ENCODE measurements around the gene NPLOC4. TPM values are rescaled to one million over a fixed set of nuclear protein-coding genes. Genes with fewer than 3 reads are reported as not detected.

The NPLOC4 gene
- total and polyA plus RNA-seq, 9 donors = 24.4 to 84.8 (median 56.3) TPM

- WGBS, 3 donors = 82 to 87% (median 84%) methylated on average over 12 of the region's 12 CpGs
- intact Hi-C loops (cut with DNase I) = no loop called here
- no peaks in the 10 kb centered on the region for H3K36me3 ChIP-seq
- H3K4me3 ChIP-seq = no peak overlapping the region
- no peak overlapping the region for H3K27ac ChIP-seq
- no peaks in the 10 kb centered on the region for H3K9me3 ChIP-seq
- TF ChIP-seq CTCF (IDR thresholded peaks at IDR 0.05) (no peak), POLR2A (IDR thresholded peaks at IDR 0.05) (no peak), EP300 (IDR thresholded peaks at IDR 0.05) (no peak)
- no peaks in the 10 kb centered on the region for H3K27me3 ChIP-seq
- DNase-seq = no peak
- H3K4me1 ChIP-seq (ENCODE audit: insufficient read depth) = peaks cover 3% of the 10 kb centered on the region
Measured at GRCh38 chr17:81558115-81558468, 78.8 kb downstream of the NPLOC4 start.

GRCh38 chr17:81557276-81558114 is 79.4 kb downstream of the NPLOC4 start:
- Histone ChIP-seq H3K27me3 (no peaks in the 10 kb centered on the region), H3K9me3 (no peaks in the 10 kb centered on the region), H3K27ac (no peak overlapping the region), H3K4me3 (no peak overlapping the region), H3K36me3 (no peaks in the 10 kb centered on the region), H3K4me1 (ENCODE audit: insufficient read depth) (peaks cover 3% of the 10 kb centered on the region)
- no peak for DNase-seq
- TF ChIP-seq POLR2A (IDR thresholded peaks at IDR 0.05) (no peak), CTCF (IDR thresholded peaks at IDR 0.05) (no peak), EP300 (IDR thresholded peaks at IDR 0.05) (no peak)
- WGBS, 3 donors = 77 to 81% (median 78%) methylated on average over 21 of the region's 21 CpGs
- intact Hi-C loops (cut with DNase I) = no loop called here

GRCh38 chr17:81556863-81557262 is 80.0 kb downstream of the NPLOC4 start:
- WGBS, 3 donors = 83 to 94% (median 89%) methylated on average over 6 of the region's 6 CpGs
- intact Hi-C loops (cut with DNase I) = no loop called here
- H3K4me1 ChIP-seq (ENCODE audit: insufficient read depth) = peaks cover 3% of the 10 kb centered on the region

GRCh38 chr17:81556175-81556691 is 80.7 kb downstream of the NPLOC4 start:
- intact Hi-C loops (cut with DNase I) = no loop called here
- no peaks in the 10 kb centered on the region for H3K36me3 ChIP-seq
- DNase-seq = no peak
- H3K27ac ChIP-seq = no peak overlapping the region
- H3K27me3 ChIP-seq = no peaks in the 10 kb centered on the region
- H3K9me3 ChIP-seq = no peaks in the 10 kb centered on the region
- TF ChIP-seq EP300 (IDR thresholded peaks at IDR 0.05) = no peak
- no peak for TF ChIP-seq CTCF (IDR thresholded peaks at IDR 0.05)
- TF ChIP-seq POLR2A (IDR thresholded peaks at IDR 0.05) = no peak
- 80 to 90% (median 85%) methylated on average over 9 of the region's 9 CpGs for WGBS, 3 donors
- peaks cover 5% of the 10 kb centered on the region for H3K4me1 ChIP-seq (ENCODE audit: insufficient read depth)
- H3K4me3 ChIP-seq = no peak overlapping the region

More at GRCh38 chr17:81556863-81557262, 80.0 kb downstream of the NPLOC4 start:
- H3K27ac ChIP-seq = no peak overlapping the region
- H3K9me3 ChIP-seq = no peaks in the 10 kb centered on the region
- H3K4me3 ChIP-seq = no peak overlapping the region
- TF ChIP-seq POLR2A (IDR thresholded peaks at IDR 0.05) (no peak), EP300 (IDR thresholded peaks at IDR 0.05) (no peak), CTCF (IDR thresholded peaks at IDR 0.05) (no peak)
- H3K27me3 ChIP-seq = no peaks in the 10 kb centered on the region
- no peaks in the 10 kb centered on the region for H3K36me3 ChIP-seq
- no peak for DNase-seq
